ENCODE results near the gene FRMD5. TPM values are rescaled to one million over a fixed set of nuclear protein-coding genes. Genes with fewer than 3 reads are reported as not detected.

FRMD5 gene
- total RNA-seq, 1 experiment from 2014 or later, result not detected

GRCh38 chr15:44163370-44163769 lies 31.7 kb downstream of the FRMD5 start:
- DNase-seq (ENCODE audit: extremely low read depth, low read depth), result no peak

- DNase-seq (ENCODE audit: extremely low read depth, low read depth), result no peak
Observed at GRCh38 chr15:44160796-44161195, 34.3 kb downstream of the FRMD5 start.

DNA sequence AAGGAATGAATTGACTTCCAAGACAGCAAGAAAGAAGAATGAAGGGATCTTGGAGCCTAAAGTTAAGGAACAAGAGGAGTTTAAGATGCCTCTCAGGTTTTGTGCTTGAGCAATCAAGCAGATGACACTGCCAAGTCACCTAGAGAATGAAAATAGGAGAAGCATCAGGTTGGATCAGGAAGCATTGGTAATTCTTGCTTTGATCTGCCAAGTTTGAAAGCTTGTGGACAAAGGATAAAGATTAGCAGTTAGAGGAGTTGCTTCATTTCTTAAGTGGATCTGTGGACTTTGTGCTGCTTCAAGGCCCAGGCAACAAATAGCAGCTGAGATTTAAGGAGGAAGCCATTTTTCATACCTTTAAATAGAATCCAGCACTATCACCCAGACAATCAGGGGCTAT lies 35.6 kb downstream of the FRMD5 start:
- DNase-seq (ENCODE audit: extremely low read depth, low read depth), result no peak

DNA sequence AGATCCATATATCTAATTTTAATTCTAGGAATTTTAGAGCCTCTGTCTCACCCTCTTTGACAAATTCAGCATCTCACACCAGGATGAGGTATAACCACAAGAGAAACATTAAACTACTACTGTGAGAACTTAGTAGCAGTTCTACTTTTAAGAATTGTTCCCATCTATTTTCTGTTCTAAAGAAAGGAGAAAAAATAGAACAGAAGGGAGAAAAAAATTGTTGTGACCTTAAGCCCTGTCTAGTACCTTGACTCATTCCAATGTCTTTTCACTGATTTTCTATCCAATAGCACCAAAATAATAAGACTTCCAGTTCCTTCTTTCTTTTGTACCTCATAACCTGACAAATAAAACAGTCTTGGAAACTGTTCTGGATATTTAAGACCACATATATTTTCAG lies 37.0 kb downstream of the FRMD5 start:
- no peak for DNase-seq (ENCODE audit: extremely low read depth, low read depth)

DNA sequence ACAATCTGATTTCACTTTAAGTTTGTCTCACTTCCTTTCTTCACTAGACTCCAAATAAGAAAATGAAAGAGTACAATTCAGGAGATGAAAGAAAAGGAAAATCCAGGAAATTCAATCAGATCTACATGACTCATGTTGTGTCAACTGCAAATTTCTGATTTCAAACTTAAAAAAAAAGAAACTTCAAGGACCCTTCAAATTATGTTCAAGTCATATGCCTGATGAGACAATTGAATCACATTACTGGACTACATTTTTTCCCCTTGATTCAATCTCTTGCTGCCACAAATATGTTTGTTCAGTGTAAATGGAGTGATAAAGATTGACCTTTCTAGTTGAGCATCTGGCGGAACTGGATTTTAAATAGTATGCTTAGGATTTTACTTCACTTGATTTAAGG lies 37.4 kb downstream of the FRMD5 start:
- no peak for DNase-seq (ENCODE audit: extremely low read depth, low read depth)

- DNase-seq (ENCODE audit: extremely low read depth, low read depth), result no peak
Observed at GRCh38 chr15:44153352-44153751, 41.7 kb downstream of the FRMD5 start.

- DNase-seq (ENCODE audit: extremely low read depth, low read depth), result no peak
Observed at GRCh38 chr15:44149224-44149623, 45.8 kb downstream of the FRMD5 start.

GRCh38 chr15:44148580-44148979 lies 46.5 kb downstream of the FRMD5 start:
- no peak for DNase-seq (ENCODE audit: extremely low read depth, low read depth)

GRCh38 chr15:44147636-44148035 lies 47.4 kb downstream of the FRMD5 start:
- no peak for DNase-seq (ENCODE audit: extremely low read depth, low read depth)

- DNase-seq (ENCODE audit: extremely low read depth, low read depth), result no peak
Observed at GRCh38 chr15:44145495-44145894, 49.6 kb downstream of the FRMD5 start.

- DNase-seq (ENCODE audit: extremely low read depth, low read depth), result no peak
Observed at GRCh38 chr15:44144992-44145391, 50.1 kb downstream of the FRMD5 start.

- no peak for DNase-seq (ENCODE audit: extremely low read depth, low read depth)
Observed at GRCh38 chr15:44144184-44144583, 50.9 kb downstream of the FRMD5 start.

- no peak for DNase-seq (ENCODE audit: extremely low read depth, low read depth)
Observed at GRCh38 chr15:44137750-44138149, 57.3 kb downstream of the FRMD5 start.

- no peak for DNase-seq (ENCODE audit: extremely low read depth, low read depth)
Observed at GRCh38 chr15:44136991-44137477, 58.0 kb downstream of the FRMD5 start.

DNA sequence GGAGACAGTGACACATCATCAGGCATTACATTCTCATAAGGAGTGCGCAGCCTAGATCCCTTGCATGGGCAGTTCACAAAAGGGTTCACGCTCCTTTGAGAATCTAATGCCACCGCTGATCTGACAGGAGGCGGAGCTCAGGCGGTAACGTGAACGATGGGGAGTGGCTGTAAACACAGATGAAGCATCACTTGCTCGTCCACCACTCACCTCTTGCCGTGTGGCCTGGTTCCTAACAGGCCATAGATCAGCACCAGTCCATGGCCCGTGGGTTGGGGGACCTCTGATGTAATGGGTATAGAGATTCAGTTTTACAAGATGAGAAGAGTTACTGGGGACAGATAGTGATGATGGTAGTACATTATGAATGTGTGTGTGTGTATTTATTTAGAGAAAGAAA lies 63.0 kb downstream of the FRMD5 start:
- no peak for DNase-seq (ENCODE audit: extremely low read depth, low read depth)

DNA sequence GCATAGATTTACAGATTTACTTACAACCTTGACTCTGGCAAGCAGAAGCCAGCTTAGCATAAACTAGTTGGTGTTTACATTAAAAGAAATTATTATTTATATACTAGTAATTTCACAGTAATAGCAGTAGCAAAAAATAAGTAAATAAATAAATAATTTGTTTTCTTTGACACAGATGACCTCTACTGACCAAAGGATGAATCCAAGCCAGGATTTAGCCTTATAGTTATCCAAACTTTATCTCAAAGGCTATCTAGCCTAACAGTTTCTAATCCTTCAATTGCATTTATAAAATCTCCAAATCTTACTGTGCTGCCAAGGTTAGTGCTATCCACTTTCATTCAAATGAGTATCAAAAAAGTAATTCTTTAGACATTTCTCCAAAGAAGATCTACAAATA lies 64.3 kb downstream of the FRMD5 start:
- peak; percentile 0 for DNase-seq (ENCODE audit: extremely low read depth, low read depth)

DNA sequence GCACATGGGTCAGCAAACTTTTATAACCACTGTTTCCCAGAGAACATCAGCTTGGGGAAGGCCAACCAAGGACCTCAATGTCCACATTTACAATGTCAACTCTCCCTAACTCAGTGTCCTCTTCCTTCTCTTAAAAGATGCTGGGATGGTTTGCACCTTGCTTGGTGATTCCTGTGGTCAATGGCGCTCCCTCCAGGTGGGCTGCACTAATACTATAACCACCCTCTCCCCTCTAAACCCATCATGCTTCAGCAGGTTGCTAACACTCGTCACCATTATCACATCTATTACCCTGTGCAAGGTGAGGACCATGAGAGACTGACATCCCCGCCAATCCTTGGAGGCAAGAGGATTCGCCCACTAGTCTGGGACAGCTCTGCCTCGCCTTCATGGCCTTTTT lies 65.2 kb downstream of the FRMD5 start:
- DNase-seq (ENCODE audit: extremely low read depth, low read depth), result no peak

- DNase-seq (ENCODE audit: extremely low read depth, low read depth), result no peak
Observed at GRCh38 chr15:44128443-44128842, 66.6 kb downstream of the FRMD5 start.

DNA sequence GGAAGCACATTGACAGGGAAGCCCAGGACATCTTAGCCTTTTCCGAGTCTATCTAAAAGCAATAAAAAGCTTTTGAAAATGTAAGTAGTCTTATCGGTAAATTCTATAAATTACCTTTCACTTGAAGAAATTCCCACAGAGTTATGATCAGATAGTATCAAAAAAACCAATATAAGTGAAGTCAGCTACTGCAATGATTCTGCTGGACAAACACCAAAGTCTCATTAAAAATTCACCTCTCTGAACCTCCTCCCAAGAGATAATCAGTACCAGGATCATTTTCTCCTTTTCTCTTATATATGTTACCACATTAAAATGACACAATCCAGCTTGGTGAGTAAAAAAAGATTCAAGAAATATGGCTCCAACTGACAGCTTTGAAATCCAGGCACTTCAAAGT lies 69.2 kb downstream of the FRMD5 start:
- no peak for DNase-seq (ENCODE audit: extremely low read depth, low read depth)

DNA sequence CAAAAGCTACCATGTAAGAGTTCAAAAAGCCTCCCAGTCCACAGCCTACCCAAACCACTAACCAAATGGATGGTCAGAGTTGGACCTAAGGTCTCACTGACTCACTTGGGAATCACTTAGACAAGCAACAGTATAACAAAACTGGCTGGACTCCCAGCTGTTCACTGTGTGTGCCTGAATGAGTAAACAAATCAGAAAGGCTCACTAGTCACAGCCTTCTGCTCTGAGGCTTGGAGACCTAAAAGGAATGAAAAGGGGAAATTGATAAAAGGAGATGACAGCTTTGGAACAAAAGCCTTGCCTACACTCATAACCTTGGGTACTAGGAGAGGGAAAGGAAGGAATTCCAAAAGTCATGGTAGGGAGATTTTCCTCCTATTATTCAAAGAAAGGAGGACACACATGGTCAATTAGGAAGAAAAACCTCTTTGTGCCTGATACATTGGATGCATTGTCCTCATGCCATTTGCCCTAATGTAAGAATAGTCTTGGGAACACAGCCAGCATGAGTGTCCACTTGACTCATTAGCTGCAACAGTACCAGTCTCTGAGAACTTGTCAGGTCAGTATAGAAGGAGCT lies 92.3 kb downstream of the FRMD5 start:
- no peak for DNase-seq (ENCODE audit: extremely low read depth, low read depth)

DNA sequence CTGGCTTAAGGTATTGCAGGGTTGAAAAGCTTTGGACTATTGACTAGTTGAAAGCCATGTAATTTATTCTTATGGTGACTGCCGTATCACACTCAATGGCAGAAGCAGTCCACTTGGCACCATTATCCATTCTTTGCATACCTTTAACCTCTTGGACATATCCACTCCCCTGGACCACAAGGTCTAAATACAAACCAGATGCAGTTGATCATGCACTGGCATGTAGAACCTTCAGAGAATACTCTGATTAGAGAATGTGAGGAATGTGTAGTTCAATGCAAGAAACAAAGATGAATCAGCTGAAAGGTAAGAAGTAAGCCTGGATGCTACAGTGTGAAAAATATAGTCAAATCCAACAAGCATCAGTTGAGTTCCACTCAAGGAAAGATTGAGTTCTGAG lies 93.1 kb downstream of the FRMD5 start:
- DNase-seq (ENCODE audit: extremely low read depth, low read depth), result no peak

DNA sequence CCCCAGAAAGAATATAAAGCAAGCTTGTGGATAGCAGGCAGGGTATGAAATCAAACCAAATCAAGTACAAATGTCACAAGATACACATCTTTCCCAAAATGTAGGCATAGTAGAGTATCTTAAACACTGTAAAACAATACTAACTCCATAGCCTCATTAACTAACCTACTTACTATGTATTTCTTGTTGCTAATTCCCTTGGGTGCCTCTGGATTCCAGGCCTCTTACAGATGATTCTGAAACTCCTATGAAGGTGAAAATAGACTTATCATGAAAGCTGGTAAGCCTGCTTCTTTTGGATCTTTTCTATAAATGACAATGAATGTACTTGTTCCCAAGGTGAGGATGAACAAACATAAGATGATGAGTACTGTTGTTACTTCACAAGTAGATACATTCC lies 93.8 kb downstream of the FRMD5 start:
- no peak for DNase-seq (ENCODE audit: extremely low read depth, low read depth)

- DNase-seq (ENCODE audit: extremely low read depth, low read depth), result no peak
Observed at GRCh38 chr15:44099671-44100070, 95.4 kb downstream of the FRMD5 start.
